HG03432 (cell line): ENCODE measurements around the gene PLA2G1B.
"Not testable (repeated sequence)": the region's sequence is repeated elsewhere in the genome, so short reads cannot be mapped to it uniquely, and the experiment has no call there.

Source experiments
- ATAC-seq: cut with Tn5 transposase; IDR thresholded peaks from one replicate; pipeline ENCODE4 v1.9.1; 2021; ENCODE audit warnings: mild to moderate bottlenecking, moderate library complexity; ENCODE audit not compliant: unreplicated experiment

Gene PLA2G1B

GRCh38 chr12:120359128-120359527, 31.5 kb upstream of the PLA2G1B start:
- ATAC-seq, result no peak

- ATAC-seq, result no peak
Observed at GRCh38 chr12:120358412-120359100, 31.0 kb upstream of the PLA2G1B start.

- ATAC-seq, result no peak
Observed at GRCh38 chr12:120357104-120357503, 29.5 kb upstream of the PLA2G1B start.

- ATAC-seq, result no peak
Observed at GRCh38 chr12:120356567-120357030, 29.0 kb upstream of the PLA2G1B start.

GRCh38 chr12:120353556-120354317, 26.2 kb upstream of the PLA2G1B start:
- no peak for ATAC-seq

GRCh38 chr12:120353136-120353535, 25.6 kb upstream of the PLA2G1B start:
- no peak for ATAC-seq

- no peak for ATAC-seq
Observed at GRCh38 chr12:120352117-120352516, 24.5 kb upstream of the PLA2G1B start.

GRCh38 chr12:120350576-120351350, 23.2 kb upstream of the PLA2G1B start:
- no peak for ATAC-seq

GRCh38 chr12:120347766-120348165, 20.2 kb upstream of the PLA2G1B start:
- no peak for ATAC-seq

- ATAC-seq, result no peak
Observed at GRCh38 chr12:120346681-120347080, 19.1 kb upstream of the PLA2G1B start.

GRCh38 chr12:120346031-120346430, 18.5 kb upstream of the PLA2G1B start:
- no peak for ATAC-seq

- no peak for ATAC-seq
Observed at GRCh38 chr12:120343692-120344091, 16.1 kb upstream of the PLA2G1B start.

GRCh38 chr12:120343039-120343537, 15.5 kb upstream of the PLA2G1B start:
- no peak for ATAC-seq

GRCh38 chr12:120342175-120343038, 14.8 kb upstream of the PLA2G1B start:
- ATAC-seq, result no peak

GRCh38 chr12:120339256-120339655, 11.7 kb upstream of the PLA2G1B start:
- ATAC-seq, result no peak

GRCh38 chr12:120337730-120338129, 10.2 kb upstream of the PLA2G1B start:
- no peak for ATAC-seq

- not testable (repeated sequence) for ATAC-seq
Observed at GRCh38 chr12:120336392-120336791, 8.8 kb upstream of the PLA2G1B start.

- not testable (repeated sequence) for ATAC-seq
Observed at GRCh38 chr12:120335447-120335846, 7.9 kb upstream of the PLA2G1B start.

- no peak for ATAC-seq
Observed at GRCh38 chr12:120332523-120332922, 4.9 kb upstream of the PLA2G1B start.

- no peak for ATAC-seq
Observed at GRCh38 chr12:120332041-120332440, 4.5 kb upstream of the PLA2G1B start.
